ENCODE measurements around the gene FRMD4B. TPM values are rescaled to one million over a fixed set of nuclear protein-coding genes. Genes with fewer than 3 reads are reported as not detected.

The FRMD4B gene
- total RNA-seq, 3 donors from 2014 or later (not counting 1 experiment from before 2014, with no cell fraction given): 8.5 to 19.8 (median 9.4) TPM

GRCh38 chr3:69249001-69249400 lies 136.9 kb downstream of the FRMD4B start:
- H3K36me3 ChIP-seq (ENCODE audit: control insufficient read depth, insufficient read depth, low read length): no peaks in the 10 kb centered on the region
- H3K9me3 ChIP-seq (ENCODE audit: control insufficient read depth, insufficient read depth, low read length): no peaks in the 10 kb centered on the region
- WGBS (ENCODE audit: insufficient coverage): 89% methylated on average over 1 of the region's 2 CpGs
- H3K4me1 ChIP-seq (ENCODE audit: control insufficient read depth, insufficient read depth, low read length): no peaks in the 10 kb centered on the region
- no peaks in the 10 kb centered on the region for H3K4me1 Mint-ChIP-seq
- DNase-seq (no peak), ATAC-seq (no peak)
- H3K4me3 ChIP-seq (ENCODE audit: low read length): no peak overlapping the region
- no peaks in the 10 kb centered on the region for H3K9me3 Mint-ChIP-seq
- no peaks in the 10 kb centered on the region for H3K36me3 Mint-ChIP-seq
- no peaks in the 10 kb centered on the region for H3K27me3 ChIP-seq (ENCODE audit: control insufficient read depth, insufficient read depth, low read length)
- H3K4me3 Mint-ChIP-seq: no peak overlapping the region
- intact Hi-C loops (cut with micrococcal nuclease): no loop called here
- no peak overlapping the region for H3K27ac Mint-ChIP-seq
- no peaks in the 10 kb centered on the region for H3K27me3 Mint-ChIP-seq (ENCODE audit: low read depth in 2 of 2)
- TF ChIP-seq CTCF (IDR thresholded peaks at IDR 0.05): no peak
- no peak overlapping the region for H3K27ac ChIP-seq (ENCODE audit: low read length)

- no peaks in the 10 kb centered on the region for H3K4me1 ChIP-seq (ENCODE audit: control insufficient read depth, insufficient read depth, low read length)
- TF ChIP-seq CTCF (IDR thresholded peaks at IDR 0.05): no peak
- Mint-ChIP-seq H3K36me3 (no peaks in the 10 kb centered on the region), H3K4me3 (no peak overlapping the region), H3K9me3 (no peaks in the 10 kb centered on the region), H3K27me3 (ENCODE audit: low read depth in 2 of 2) (no peaks in the 10 kb centered on the region), H3K27ac (no peak overlapping the region), H3K4me1 (no peaks in the 10 kb centered on the region)
- WGBS (ENCODE audit: insufficient coverage): 97% methylated on average over 7 of the region's 8 CpGs
- H3K9me3 ChIP-seq (ENCODE audit: control insufficient read depth, insufficient read depth, low read length): no peaks in the 10 kb centered on the region
- H3K36me3 ChIP-seq (ENCODE audit: control insufficient read depth, insufficient read depth, low read length): no peaks in the 10 kb centered on the region
- H3K4me3 ChIP-seq (ENCODE audit: low read length): no peak overlapping the region
- H3K27me3 ChIP-seq (ENCODE audit: control insufficient read depth, insufficient read depth, low read length): no peaks in the 10 kb centered on the region
- DNase-seq (no peak), ATAC-seq (no peak)
- intact Hi-C loops (cut with micrococcal nuclease): no loop called here
- H3K27ac ChIP-seq (ENCODE audit: low read length): no peak overlapping the region
Measured at GRCh38 chr3:69248436-69248835, 137.5 kb downstream of the FRMD4B start.

- H3K9me3 Mint-ChIP-seq: no peaks in the 10 kb centered on the region
- peaks cover 0 to 5% of the 10 kb centered on the region in 2 donors for H3K4me1 Mint-ChIP-seq
- no peaks in the 10 kb centered on the region for H3K27me3 Mint-ChIP-seq (ENCODE audit: low read depth in 2 of 2)
- Histone ChIP-seq H3K9me3 (ENCODE audit: control insufficient read depth, insufficient read depth, low read length) (no peaks in the 10 kb centered on the region), H3K27me3 (ENCODE audit: control insufficient read depth, insufficient read depth, low read length) (no peaks in the 10 kb centered on the region), H3K4me3 (ENCODE audit: low read length) (no peak overlapping the region), H3K4me1 (ENCODE audit: control insufficient read depth, insufficient read depth, low read length) (no peaks in the 10 kb centered on the region), H3K27ac (ENCODE audit: low read length) (no peak overlapping the region), H3K36me3 (ENCODE audit: control insufficient read depth, insufficient read depth, low read length) (no peaks in the 10 kb centered on the region)
- ATAC-seq (no peak), DNase-seq (no peak)
- H3K27ac Mint-ChIP-seq: no peak overlapping the region
- 82% methylated on average over 7 of the region's 7 CpGs for whole genome bisulfite sequencing (ENCODE audit: insufficient coverage)
- intact Hi-C loops (cut with micrococcal nuclease): no loop called here
- H3K4me3 Mint-ChIP-seq: no peak overlapping the region
- TF ChIP-seq CTCF (IDR thresholded peaks at IDR 0.05): no peak
- no peaks in the 10 kb centered on the region for H3K36me3 Mint-ChIP-seq
Measured at GRCh38 chr3:69246612-69247011, 139.3 kb downstream of the FRMD4B start.

GRCh38 chr3:69244039-69244438 lies 141.8 kb downstream of the FRMD4B start:
- WGBS (ENCODE audit: insufficient coverage): 98% methylated on average over 2 of the region's 2 CpGs
- no peaks in the 10 kb centered on the region for H3K9me3 ChIP-seq (ENCODE audit: control insufficient read depth, insufficient read depth, low read length)
- H3K27me3 ChIP-seq (ENCODE audit: control insufficient read depth, insufficient read depth, low read length): no peaks in the 10 kb centered on the region
- Mint-ChIP-seq H3K36me3 (no peaks in the 10 kb centered on the region), H3K9me3 (no peaks in the 10 kb centered on the region), H3K4me1 (peaks cover 0 to 13% of the 10 kb centered on the region in 2 donors), H3K27ac (no peak overlapping the region), H3K27me3 (ENCODE audit: low read depth in 2 of 2) (no peaks in the 10 kb centered on the region), H3K4me3 (no peak overlapping the region)
- H3K4me1 ChIP-seq (ENCODE audit: control insufficient read depth, insufficient read depth, low read length): no peaks in the 10 kb centered on the region
- intact Hi-C loops (cut with micrococcal nuclease): no loop called here
- no peak overlapping the region for H3K4me3 ChIP-seq (ENCODE audit: low read length)
- no peaks in the 10 kb centered on the region for H3K36me3 ChIP-seq (ENCODE audit: control insufficient read depth, insufficient read depth, low read length)
- no peak overlapping the region for H3K27ac ChIP-seq (ENCODE audit: low read length)
- ATAC-seq (no peak), DNase-seq (no peak)
- no peak for TF ChIP-seq CTCF (IDR thresholded peaks at IDR 0.05)

Data from natural killer cell (primary cell).